HEK293 (cell line): ENCODE measurements around the gene FAM219B.

Experiments used
- ZNF274 ChIP-seq, 2 experiments: fragments of 200-500 bp in 1 of 2; fragments of 450-650 bp in 1 of 2; sonication (Bioruptor generic) in 1 of 2; formaldehyde crosslinking in 1 of 2; IDR thresholded peaks; 2 replicates each; pipeline versions ENCODE4 v1.5.1 to v1.6.1; 2014 to 2016; ENCODE audit warnings: borderline replicate concordance in 1 of 2, inconsistent platforms in 1 of 2, low read length in 1 of 2, missing biosample characterization in 1 of 2, missing genetic modification characterization in 1 of 2
- TF ChIP-seq, protein P1 (sequence below): fragments of 450-650 bp; formaldehyde crosslinking; IDR thresholded peaks from 2 replicates; pipeline ENCODE4 v1.5.1; 2016; ENCODE audit warnings: missing biosample characterization, missing genetic modification characterization

DNA sequence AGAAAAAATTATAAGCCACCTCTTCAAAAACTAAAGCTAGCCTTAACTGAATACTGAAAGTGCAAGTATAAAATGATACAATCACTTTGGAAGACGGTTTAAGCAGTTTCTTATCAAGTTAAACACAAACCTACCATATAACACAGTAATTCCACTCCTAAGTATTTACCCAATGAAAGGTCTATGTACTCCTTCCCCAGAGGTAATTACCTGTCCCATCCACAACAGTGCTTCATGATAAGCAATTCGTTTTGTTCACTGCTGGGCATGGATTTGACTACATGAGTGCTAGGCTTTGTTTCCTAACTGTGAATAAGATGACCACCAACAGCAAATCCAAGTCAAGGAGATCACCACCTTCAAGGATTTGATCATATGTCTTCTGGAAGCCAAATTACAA lies 26.9 kb upstream of the FAM219B start:
- TF ChIP-seq, protein P1, sequence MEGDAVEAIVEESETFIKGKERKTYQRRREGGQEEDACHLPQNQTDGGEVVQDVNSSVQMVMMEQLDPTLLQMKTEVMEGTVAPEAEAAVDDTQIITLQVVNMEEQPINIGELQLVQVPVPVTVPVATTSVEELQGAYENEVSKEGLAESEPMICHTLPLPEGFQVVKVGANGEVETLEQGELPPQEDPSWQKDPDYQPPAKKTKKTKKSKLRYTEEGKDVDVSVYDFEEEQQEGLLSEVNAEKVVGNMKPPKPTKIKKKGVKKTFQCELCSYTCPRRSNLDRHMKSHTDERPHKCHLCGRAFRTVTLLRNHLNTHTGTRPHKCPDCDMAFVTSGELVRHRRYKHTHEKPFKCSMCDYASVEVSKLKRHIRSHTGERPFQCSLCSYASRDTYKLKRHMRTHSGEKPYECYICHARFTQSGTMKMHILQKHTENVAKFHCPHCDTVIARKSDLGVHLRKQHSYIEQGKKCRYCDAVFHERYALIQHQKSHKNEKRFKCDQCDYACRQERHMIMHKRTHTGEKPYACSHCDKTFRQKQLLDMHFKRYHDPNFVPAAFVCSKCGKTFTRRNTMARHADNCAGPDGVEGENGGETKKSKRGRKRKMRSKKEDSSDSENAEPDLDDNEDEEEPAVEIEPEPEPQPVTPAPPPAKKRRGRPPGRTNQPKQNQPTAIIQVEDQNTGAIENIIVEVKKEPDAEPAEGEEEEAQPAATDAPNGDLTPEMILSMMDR (tag by site-specific recombination): no peak
- no peak for TF ChIP-seq ZNF274 (IDR thresholded peaks at IDR 0.05; ENCODE audit: low read length)
- TF ChIP-seq ZNF274 (tag by site-specific recombination; IDR thresholded peaks at IDR 0.05; ENCODE audit: borderline replicate concordance): no peak
